ENCODE data around the gene KDELR3. TPM values are rescaled to one million over a fixed set of nuclear protein-coding genes. Genes with fewer than 3 reads are reported as not detected.

KDELR3 gene
- total RNA-seq, 1 experiment from 2014 or later, result 7.3 TPM

GRCh38 chr22:38489561-38490145, 21.8 kb downstream of the KDELR3 start:
- no peaks in the 10 kb centered on the region for H3K79me1 ChIP-seq (ENCODE audit: insufficient read depth, low read depth, low read length, poor library complexity, severe bottlenecking)
- no peak overlapping the region for H2BK5ac ChIP-seq (ENCODE audit: insufficient read length, low read length)
- no peak for TF ChIP-seq CTCF (conservative IDR thresholded peaks at IDR 0.05)
- no peak overlapping the region for H3K4me2 ChIP-seq (ENCODE audit: insufficient read depth, insufficient read length, low read length)
- H3T11ph ChIP-seq (ENCODE audit: low read length), result no peak overlapping the region
- no peak overlapping the region for H2BK15ac ChIP-seq (ENCODE audit: low read depth, low read length)
- H4K5ac ChIP-seq (ENCODE audit: insufficient read length, low read depth, low read length), result no peak overlapping the region
- H3K27me3 Mint-ChIP-seq (ENCODE audit: low read depth), result no peaks in the 10 kb centered on the region; the same call in 1 of the 2 replicates
- H3K9me3 ChIP-seq (ENCODE audit: control insufficient read depth, low read depth, low read length), result no peaks in the 10 kb centered on the region
- H3K27ac ChIP-seq (ENCODE audit: insufficient read length, low read depth, low read length), result no peak overlapping the region
- H2AK5ac ChIP-seq (ENCODE audit: insufficient read length, low read length), result no peak overlapping the region
- H3K14ac ChIP-seq (ENCODE audit: insufficient read depth, low read length), result no peak overlapping the region
- H3K4me1 Mint-ChIP-seq, result peaks cover 22 to 47% of the 10 kb centered on the region in 2 experiments
- H3K4me1 ChIP-seq (ENCODE audit: insufficient read depth, low read length), result no peaks in the 10 kb centered on the region
- H2BK120ac ChIP-seq (ENCODE audit: low read depth, low read length, poor library complexity, severe bottlenecking), result no peak overlapping the region
- H3K18ac ChIP-seq (ENCODE audit: insufficient read length, low read depth, low read length), result no peak overlapping the region
- H3K9ac ChIP-seq (ENCODE audit: extremely low read depth, insufficient read length, low read length), result no peak overlapping the region
- no CpG with 5 or more reads among the region's 7 CpGs for WGBS (ENCODE audit: extremely low coverage, insufficient read length, low lambda C conversion rate)
- H3K4ac ChIP-seq (ENCODE audit: low read depth, low read length), result no peak overlapping the region
- H3K79me2 ChIP-seq (ENCODE audit: insufficient read depth, low read length), result no peaks in the 10 kb centered on the region
- no peak overlapping the region for H2BK12ac ChIP-seq (ENCODE audit: insufficient read length, low read depth, low read length)
- DNase-seq, result no peak
- H2AFZ ChIP-seq (ENCODE audit: low read length), result no peak overlapping the region
- H3K4me3 Mint-ChIP-seq, result no peak overlapping the region
- peaks cover 76 to 94% (median 93%) of the 10 kb centered on the region in 3 experiments for H3K36me3 Mint-ChIP-seq (ENCODE audit: insufficient read depth in 1 of 3, low read depth in 3 of 3)
- H3K56ac ChIP-seq (ENCODE audit: insufficient read length, low read depth, low read length), result no peak overlapping the region
- H4K91ac ChIP-seq (ENCODE audit: insufficient read length, low read depth, low read length), result no peak overlapping the region
- peak overlapping the region; percentile 65 to 97 (median 74) for H3K27ac Mint-ChIP-seq
- no peaks in the 10 kb centered on the region for H3K9me3 Mint-ChIP-seq
- H3K23me2 ChIP-seq (ENCODE audit: insufficient read length, low read depth, low read length, poor library complexity, severe bottlenecking), result no peaks in the 10 kb centered on the region
- H3K23ac ChIP-seq (ENCODE audit: insufficient read length, low read depth, low read length), result no peak overlapping the region
- H4K8ac ChIP-seq (replicated peaks; ENCODE audit: insufficient read length, low read depth, low read length), result no peak overlapping the region
- no peaks in the 10 kb centered on the region for H3K27me3 ChIP-seq (ENCODE audit: insufficient read depth, low read length)
- no peaks in the 10 kb centered on the region for H4K20me1 ChIP-seq (ENCODE audit: control insufficient read depth, insufficient read depth, insufficient read length)
- H2BK20ac ChIP-seq (ENCODE audit: low read depth, low read length, poor library complexity, severe bottlenecking), result no peak overlapping the region

Data from H9 (cell line).